Measurements from ENCODE around the gene KIF3B. TPM values are rescaled to one million over a fixed set of nuclear protein-coding genes. Genes with fewer than 3 reads are reported as not detected.

KIF3B gene
- total and polyA plus RNA-seq, 10 of the 15 experiments (the other 5 are each of a cell fraction or from before 2014, with no cell fraction given), result 7.4 to 37.3 (median 25.9) TPM

GRCh38 chr20:32244150-32244823 lies 33.2 kb upstream of the KIF3B start:
- Histone ChIP-seq H3K4me2 (ENCODE audit: control insufficient read depth, insufficient read depth) (no peak overlapping the region), H4K20me1 (ENCODE audit: control insufficient read depth, insufficient read depth) (no peaks in the 10 kb centered on the region), H3K79me2 (ENCODE audit: control insufficient read depth, insufficient read depth, low read length) (no peaks in the 10 kb centered on the region), H2AFZ (ENCODE audit: control insufficient read depth, low read depth, low read length) (no peak overlapping the region), H3K27me3 (replicated peaks in 1 of 2; ENCODE audit: control insufficient read depth in 2 of 2, insufficient read depth in 2 of 2, low read length in 1 of 2) (no peaks in the 10 kb centered on the region), H3K4me3 (no peak overlapping the region), H3K36me3 (ENCODE audit: control insufficient read depth in 2 of 2, insufficient read depth in 2 of 2, low read length in 1 of 2) (no peaks in the 10 kb centered on the region), H3K4me1 (ENCODE audit: control insufficient read depth, insufficient read depth, low read length) (peaks cover 13% of the 10 kb centered on the region), H3K9me3 (replicated peaks; ENCODE audit: control insufficient read depth, insufficient read depth, low read length) (no peaks in the 10 kb centered on the region), H3K27ac (ENCODE audit: control insufficient read depth, insufficient read depth) (no peak overlapping the region), H3K9ac (ENCODE audit: control insufficient read depth, insufficient read depth, low read length) (no peak overlapping the region)
- RAD21 ChIA-PET (ENCODE audit: unreplicated experiment), result no interaction called here
- SMC1A ChIA-PET (ENCODE audit: uncharacterized antibody, unreplicated experiment), result interaction anchor here (1.5 to 3.7 kb wide), 2 partner anchors 12 to 41 kb away, joined by 4 to 8 read pairs; no protein-coding TSS in a partner anchor
- POLR2A ChIA-PET, result interaction anchor here (0.5 to 0.6 kb wide), 2 partner anchors 107 to 632 kb away, joined by 5 read pairs; no protein-coding TSS in a partner anchor
- DNase-seq (ENCODE audit: low read depth, low spot score), result no peak
- no peak for FAIRE-seq
- no peak for TF ChIP-seq NRF1 (conservative IDR thresholded peaks at IDR 0.05; ENCODE audit: low read depth, low read length)
- no peak for TF ChIP-seq ZBTB33 (IDR thresholded peaks at IDR 0.05)
- TF ChIP-seq ELK1 (IDR thresholded peaks at IDR 0.05; ENCODE audit: low read depth, low read length), result no peak
- TF ChIP-seq ZBTB40 (IDR thresholded peaks at IDR 0.05; ENCODE audit: borderline replicate concordance), result no peak
- TF ChIP-seq TBL1XR1 (IDR thresholded peaks at IDR 0.05; ENCODE audit: low read depth, low read length), result no peak
- TF ChIP-seq CBX3 (IDR thresholded peaks at IDR 0.05; ENCODE audit: borderline replicate concordance, low read depth), result no peak
- no peak for TF ChIP-seq BACH1 (IDR thresholded peaks at IDR 0.05; ENCODE audit: borderline replicate concordance)
- TF ChIP-seq TAF1 (IDR thresholded peaks at IDR 0.05; ENCODE audit: borderline replicate concordance, low read depth, low read length), result no peak
- TF ChIP-seq EED (IDR thresholded peaks at IDR 0.05; ENCODE audit: low read depth), result no peak
- no peak for TF ChIP-seq SMARCA5 (IDR thresholded peaks at IDR 0.05)
- TF ChIP-seq RELA (IDR thresholded peaks at IDR 0.05; ENCODE audit: borderline replicate concordance, partially characterized antibody), result no peak
- no peak for TF ChIP-seq POLR2AphosphoS2 (IDR thresholded peaks at IDR 0.05; ENCODE audit: low read depth, low read length)
- WGBS (ENCODE audit: insufficient coverage, insufficient replicate concordance, low lambda C conversion rate, missing lambda C conversion rate), result 96% methylated on average over 6 of the region's 6 CpGs
- no peak for ATAC-seq
- in situ Hi-C loops (cut with MboI), result no loop called here
- intact Hi-C loops (cut with micrococcal nuclease; ENCODE audit: unreplicated experiment), result no loop called here
- no TSS peak for BruUV-seq (replicated peaks)
- CTCF ChIA-PET, result interaction anchor here (0.6 kb wide), 1 partner anchor 115 kb away, joined by 4 read pairs; no protein-coding TSS in a partner anchor
